WTC11 (cell line): Measurements from ENCODE around the gene ADGRG7.

ENCODE experiments used
- CBFB ChIP-seq: sonication (generic); formaldehyde crosslinking; IDR thresholded peaks from 2 replicates; pipeline ENCODE4 v1.8.1; 2022; ENCODE audit warnings: mild to moderate bottlenecking, low read depth, missing genetic modification reagents
- CTCF ChIP-seq: fragments of 200-600 bp; IDR thresholded peaks from 2 replicates; pipeline ENCODE4 v1.8.0; 2022; ENCODE audit warnings: antibody characterized with exemption
- E2F4 ChIP-seq: sonication (generic); formaldehyde crosslinking; IDR thresholded peaks from 2 replicates; pipeline ENCODE4 v1.8.1; 2022; ENCODE audit warnings: low read depth, mild to moderate bottlenecking, moderate library complexity, missing genetic modification reagents, borderline replicate concordance
- FOXJ3 ChIP-seq: sonication (generic); formaldehyde crosslinking; IDR thresholded peaks from 2 replicates; pipeline ENCODE4 v1.9.0; 2021; ENCODE audit warnings: missing genetic modification reagents, mild to moderate bottlenecking, borderline replicate concordance
- FOXP1 ChIP-seq: sonication (generic); formaldehyde crosslinking; IDR thresholded peaks from 2 replicates; pipeline ENCODE4 v1.8.0; 2022; ENCODE audit warnings: missing genetic modification reagents, mild to moderate bottlenecking, moderate library complexity, borderline replicate concordance
- JUN ChIP-seq: sonication (generic); formaldehyde crosslinking; IDR thresholded peaks from 2 replicates; pipeline ENCODE4 v1.8.0; 2023; ENCODE audit warnings: mild to moderate bottlenecking, missing genetic modification reagents
- PRRX2 ChIP-seq: fragments of 250-450 bp; sonication (Bioruptor Pico); IDR thresholded peaks from 2 replicates; pipeline ENCODE4 v1.8.0; 2021; ENCODE audit warnings: mild to moderate bottlenecking
- STAT6 ChIP-seq: sonication (generic); formaldehyde crosslinking; conservative IDR thresholded peaks from 2 replicates; pipeline ENCODE4 v1.8.1; 2023; ENCODE audit warnings: mild to moderate bottlenecking, low read depth, missing genetic modification reagents, moderate library complexity

- TF ChIP-seq STAT6 (no peak), FOXJ3 (CRISPR knock-in tag) (no peak), CTCF (no peak), E2F4 (CRISPR knock-in tag) (no peak), FOXP1 (CRISPR knock-in tag) (no peak), CBFB (no peak), PRRX2 (no peak), JUN (CRISPR knock-in tag) (no peak)
These were observed 83.8 kb downstream of the ADGRG7 start for GRCh38 chr3:100693225-100693624.
